GM12874 (cell line): ENCODE measurements around the gene WASL.

Source experiments
- TF ChIP-seq, protein P1 (sequence below): IDR thresholded peaks from 2 replicates; pipeline ENCODE4 v1.5.1; 2011; ENCODE audit warnings: low read depth, mild to moderate bottlenecking, control low read depth, low read length, moderate library complexity; ENCODE audit not compliant: insufficient read depth

Gene WASL

DNA sequence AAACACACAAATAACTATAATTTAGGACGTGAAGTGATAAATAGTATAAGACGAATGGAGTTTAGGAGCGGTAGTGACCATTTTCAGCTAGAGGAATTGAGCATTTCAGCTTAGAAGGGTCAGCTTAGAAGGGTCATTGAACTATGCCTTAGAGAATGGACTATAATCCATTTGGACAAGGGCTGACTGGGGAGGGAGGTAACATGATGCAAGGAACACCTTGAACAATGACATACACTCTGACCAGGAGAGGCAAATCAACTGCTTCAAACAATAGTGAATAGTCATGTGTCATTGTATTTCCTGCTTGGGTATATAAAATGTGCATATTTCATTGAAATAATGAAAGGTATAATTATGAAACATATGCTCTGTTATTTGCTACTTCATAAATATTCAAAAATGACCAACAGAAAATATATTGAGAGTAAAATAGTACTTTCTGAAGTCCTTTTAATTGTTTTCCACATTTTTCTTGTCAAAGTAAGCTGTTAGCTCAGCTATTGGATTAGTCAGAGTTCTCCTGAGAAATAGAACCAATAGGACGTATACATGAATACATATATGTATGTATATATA is 40.5 kb upstream of the WASL start:
- TF ChIP-seq, protein P1, sequence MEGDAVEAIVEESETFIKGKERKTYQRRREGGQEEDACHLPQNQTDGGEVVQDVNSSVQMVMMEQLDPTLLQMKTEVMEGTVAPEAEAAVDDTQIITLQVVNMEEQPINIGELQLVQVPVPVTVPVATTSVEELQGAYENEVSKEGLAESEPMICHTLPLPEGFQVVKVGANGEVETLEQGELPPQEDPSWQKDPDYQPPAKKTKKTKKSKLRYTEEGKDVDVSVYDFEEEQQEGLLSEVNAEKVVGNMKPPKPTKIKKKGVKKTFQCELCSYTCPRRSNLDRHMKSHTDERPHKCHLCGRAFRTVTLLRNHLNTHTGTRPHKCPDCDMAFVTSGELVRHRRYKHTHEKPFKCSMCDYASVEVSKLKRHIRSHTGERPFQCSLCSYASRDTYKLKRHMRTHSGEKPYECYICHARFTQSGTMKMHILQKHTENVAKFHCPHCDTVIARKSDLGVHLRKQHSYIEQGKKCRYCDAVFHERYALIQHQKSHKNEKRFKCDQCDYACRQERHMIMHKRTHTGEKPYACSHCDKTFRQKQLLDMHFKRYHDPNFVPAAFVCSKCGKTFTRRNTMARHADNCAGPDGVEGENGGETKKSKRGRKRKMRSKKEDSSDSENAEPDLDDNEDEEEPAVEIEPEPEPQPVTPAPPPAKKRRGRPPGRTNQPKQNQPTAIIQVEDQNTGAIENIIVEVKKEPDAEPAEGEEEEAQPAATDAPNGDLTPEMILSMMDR, result no peak

DNA sequence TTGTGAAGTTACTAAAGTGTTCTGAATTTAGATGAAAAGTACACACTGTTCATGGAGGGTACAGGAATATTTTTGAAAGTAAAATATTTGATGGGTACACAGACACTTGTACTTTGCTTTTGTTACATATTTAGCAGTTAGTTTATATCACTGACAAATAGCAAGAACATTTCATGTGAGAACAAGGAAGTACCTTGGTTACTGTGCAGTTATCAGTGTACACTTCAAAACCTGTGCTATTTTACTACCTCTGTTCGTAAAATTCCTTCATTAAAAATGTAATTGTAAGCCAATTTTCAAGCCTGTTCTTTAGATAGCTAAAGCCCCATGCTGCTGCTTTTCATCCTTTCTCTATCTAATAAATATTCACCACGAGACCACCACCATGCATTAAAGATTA is 39.8 kb upstream of the WASL start:
- TF ChIP-seq, protein P1, result no peak

- TF ChIP-seq, protein P1, result no peak
Observed at GRCh38 chr7:123787220-123788007, 38.6 kb upstream of the WASL start.

DNA sequence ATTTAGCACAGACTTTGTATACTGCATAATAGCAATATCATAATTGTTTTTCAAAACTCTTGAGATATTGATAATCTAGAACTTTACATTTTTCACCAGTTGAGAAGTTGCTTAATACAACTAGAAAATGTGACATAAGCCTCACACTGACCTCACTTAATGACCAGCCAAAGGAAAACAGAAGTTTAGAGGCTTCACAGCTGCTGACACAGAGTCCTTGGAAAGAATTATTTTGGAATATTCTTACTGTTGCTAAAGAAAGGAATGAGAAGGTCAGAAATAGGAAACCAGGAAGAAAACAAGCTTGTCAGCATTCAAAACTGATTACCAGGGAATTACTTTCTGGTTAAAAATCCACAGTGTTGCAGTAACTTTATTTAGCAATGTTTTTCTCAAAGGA is 35.5 kb upstream of the WASL start:
- TF ChIP-seq, protein P1, result no peak

DNA sequence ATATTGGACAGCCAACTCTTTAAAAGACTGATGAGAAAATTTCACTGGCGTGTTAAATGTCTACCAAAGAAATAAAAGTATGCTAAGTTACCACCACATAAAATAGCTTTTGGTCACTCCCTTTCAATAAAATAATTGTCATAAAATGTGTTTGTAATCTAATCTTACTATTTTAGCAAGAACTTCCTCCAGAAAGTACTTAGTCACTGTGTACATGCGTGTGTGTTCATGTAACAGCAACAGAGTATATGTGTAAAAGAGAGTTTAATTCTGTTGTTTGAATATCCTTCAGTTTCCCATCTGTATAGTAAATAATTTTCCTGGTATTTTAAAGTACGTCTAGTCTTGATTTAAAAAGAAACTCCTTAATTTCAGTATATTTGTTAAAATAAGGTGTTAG is 35.0 kb upstream of the WASL start:
- TF ChIP-seq, protein P1, result no peak

DNA sequence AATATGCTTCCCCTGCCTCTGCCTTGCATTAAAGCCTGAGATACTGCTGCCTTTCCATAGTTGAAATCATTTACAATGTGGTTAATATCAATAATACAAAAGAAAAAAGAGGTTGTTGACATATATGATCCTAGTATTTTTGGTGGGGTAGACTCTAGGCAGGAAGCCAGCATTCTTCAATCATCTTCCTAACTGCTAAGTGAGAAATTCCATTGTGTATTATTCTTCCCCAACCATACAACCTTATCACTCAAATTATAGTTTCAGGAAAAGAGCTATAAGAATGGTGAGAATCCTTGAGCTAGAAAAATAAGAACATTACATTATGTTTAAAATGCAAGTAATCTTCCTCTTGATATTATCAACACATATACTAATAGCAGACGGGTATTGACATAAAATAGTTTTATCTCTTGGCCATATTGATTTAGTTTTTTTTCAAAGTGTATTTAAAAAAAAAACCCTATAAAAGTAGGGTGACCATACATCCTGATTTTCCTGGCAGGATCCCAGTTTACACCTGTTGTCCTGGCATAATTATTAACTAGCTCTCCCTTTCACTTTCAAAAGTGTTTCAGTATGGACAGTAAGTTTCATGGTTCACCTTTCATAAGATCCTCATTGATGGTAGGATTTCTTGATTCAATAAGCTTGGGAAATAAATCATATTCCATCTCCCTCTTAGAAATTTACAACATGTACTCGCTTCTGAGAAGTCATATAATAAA is 33.4 kb upstream of the WASL start:
- TF ChIP-seq, protein P1, result no peak

DNA sequence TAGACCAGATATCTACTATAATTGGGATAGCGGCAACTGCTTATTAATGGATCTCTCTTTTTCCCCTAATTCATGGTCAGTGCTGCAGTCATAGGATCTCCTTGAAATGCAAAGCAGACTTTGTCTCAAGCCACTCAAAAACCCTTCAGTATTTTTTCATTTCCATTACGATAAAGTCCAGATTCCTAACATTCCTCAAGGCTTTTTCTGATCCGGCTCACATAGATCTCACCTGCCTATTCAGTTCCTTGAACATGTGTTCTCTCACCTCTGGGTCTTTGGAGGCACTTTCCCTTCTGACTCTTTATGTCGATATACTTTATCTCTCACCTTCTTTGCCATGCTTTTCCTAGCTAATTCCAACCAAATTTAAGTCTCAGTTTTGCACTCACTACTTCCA is 25.7 kb upstream of the WASL start:
- TF ChIP-seq, protein P1, result no peak
